ENCODE measurements around the gene GCKR. TPM values are rescaled to one million over a fixed set of nuclear protein-coding genes. Genes with fewer than 3 reads are reported as not detected.

GCKR gene
- total RNA-seq, 1 experiment from 2014 or later: not detected

DNA sequence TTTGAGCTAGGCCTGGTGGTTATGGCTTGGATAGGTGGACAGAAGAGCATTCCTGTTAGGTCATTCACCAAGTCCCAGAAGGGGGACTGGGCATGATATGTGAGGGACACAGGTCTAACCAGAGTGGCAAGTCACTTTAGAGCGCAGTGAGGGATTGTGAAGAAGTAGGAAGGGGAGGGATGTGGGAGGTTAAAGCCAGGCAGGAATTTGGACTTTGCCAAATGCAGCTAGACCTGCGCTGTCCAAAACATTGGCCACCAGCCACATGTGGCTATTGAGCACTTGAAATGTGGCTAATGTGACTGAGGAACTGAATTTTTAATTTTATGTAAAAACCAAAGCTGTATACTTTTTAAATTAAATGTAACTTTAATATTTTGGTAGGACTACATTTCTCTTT is 23.7 kb downstream of the GCKR start:
- Histone ChIP-seq H3K4me1 (ENCODE audit: control insufficient read depth in 1 of 2, insufficient read depth in 2 of 2, low read length in 2 of 2) (no peaks in the 10 kb centered on the region), H3K27me3 (ENCODE audit: insufficient read depth, low read length) (no peaks in the 10 kb centered on the region), H3K9me3 (ENCODE audit: control insufficient read depth in 1 of 2, insufficient read depth in 1 of 2, low read depth in 1 of 2, low read length in 2 of 2) (no peaks in the 10 kb centered on the region), H3K9ac (ENCODE audit: low read length) (no peak overlapping the region), H3K4me3 (replicated peaks in 1 of 2; ENCODE audit: low read depth in 1 of 2, low read length in 2 of 2) (no peak overlapping the region), H3K36me3 (ENCODE audit: control insufficient read depth in 1 of 2, insufficient read depth in 2 of 2, low read length in 2 of 2) (no peaks in the 10 kb centered on the region), H3K4me2 (ENCODE audit: low read length) (no peak overlapping the region), H3K79me2 (ENCODE audit: insufficient read depth, low read length) (no peaks in the 10 kb centered on the region), H2AFZ (ENCODE audit: low read depth, low read length, poor library complexity, severe bottlenecking) (no peak overlapping the region), H4K20me1 (ENCODE audit: insufficient read depth) (no peaks in the 10 kb centered on the region), H3K9me2 (ENCODE audit: insufficient read depth) (no peaks in the 10 kb centered on the region), H3K27ac (ENCODE audit: low read depth, low read length) (no peak overlapping the region)
- ChIA-PET RAD21 (ENCODE audit: low non-redundant PET in 1 of 2, low total read pairs in 2 of 2, uncharacterized antibody in 2 of 2, unreplicated experiment in 2 of 2) (no interaction called here), POLR2A (no interaction called here), CTCF (no interaction called here)
- intact Hi-C loops (cut with micrococcal nuclease): no loop called here
- TF ChIP-seq SIN3A (IDR thresholded peaks at IDR 0.05; ENCODE audit: low read depth): no peak
- ATAC-seq: no peak
- no TSS peak for BruUV-seq (replicated peaks)
- no peak for DNase-seq (ENCODE audit: low read depth, low spot score)

- Histone ChIP-seq H3K27ac (ENCODE audit: low read depth, low read length) (no peak overlapping the region), H2AFZ (ENCODE audit: low read depth, low read length, poor library complexity, severe bottlenecking) (no peak overlapping the region), H3K9ac (ENCODE audit: low read length) (no peak overlapping the region), H3K9me3 (ENCODE audit: control insufficient read depth in 1 of 2, insufficient read depth in 1 of 2, low read depth in 1 of 2, low read length in 2 of 2) (no peaks in the 10 kb centered on the region), H4K20me1 (ENCODE audit: insufficient read depth) (no peaks in the 10 kb centered on the region), H3K4me1 (ENCODE audit: control insufficient read depth in 1 of 2, insufficient read depth in 2 of 2, low read length in 2 of 2) (peaks cover 3 to 9% of the 10 kb centered on the region in 2 experiments; a peak in 3 of 4 replicates), H3K79me2 (ENCODE audit: insufficient read depth, low read length) (no peaks in the 10 kb centered on the region), H3K4me2 (ENCODE audit: low read length) (no peak overlapping the region), H3K27me3 (ENCODE audit: insufficient read depth, low read length) (no peaks in the 10 kb centered on the region), H3K9me2 (ENCODE audit: insufficient read depth) (no peaks in the 10 kb centered on the region), H3K4me3 (replicated peaks in 1 of 2; ENCODE audit: low read depth in 1 of 2, low read length in 2 of 2) (no peak overlapping the region), H3K36me3 (ENCODE audit: control insufficient read depth in 1 of 2, insufficient read depth in 2 of 2, low read length in 2 of 2) (no peaks in the 10 kb centered on the region)
- RAD21 ChIA-PET (ENCODE audit: low non-redundant PET in 1 of 2, low total read pairs in 2 of 2, uncharacterized antibody in 2 of 2, unreplicated experiment in 2 of 2): no interaction called here
- intact Hi-C loops (cut with micrococcal nuclease): no loop called here
- DNase-seq (ENCODE audit: low read depth, low spot score) (no peak), ATAC-seq (peak; percentile 43; the same call in 1 of the 2 replicates)
- BruUV-seq (replicated peaks): no TSS peak
- TF ChIP-seq YY1 (IDR thresholded peaks at IDR 0.05; ENCODE audit: extremely low read depth, insufficient replicate concordance, low read depth, low read length): no peak
- TF ChIP-seq CTCF (IDR thresholded peaks at IDR 0.05 in 2 of 3, conservative IDR thresholded peaks at IDR 0.05 in 1 of 3; ENCODE audit: borderline replicate concordance in 1 of 3, insufficient read depth in 1 of 3, low read depth in 2 of 3, low read length in 2 of 3): peak; percentile 25 to 39 (median 30); a peak in 4 of 6 replicates
- peak; percentile 36; the same call in 1 of the 2 replicates for TF ChIP-seq RAD21 (IDR thresholded peaks at IDR 0.05; ENCODE audit: low read depth)
- CTCF ChIA-PET: interaction anchor here (1.0 kb wide), 1 partner anchor 11 kb away, joined by 3 read pairs; no protein-coding TSS in a partner anchor
- POLR2A ChIA-PET: no interaction called here
These were observed 25.8 kb downstream of the GCKR start for GRCh38 chr2:27522400-27522945.

All from HCT116 (cell line).